GM18499 (cell line): ENCODE results near the gene RNF25.
A peak's percentile ranks its signal among the peaks of the same experiment; 100 is the strongest.
"Not testable (repeated sequence)": the region's sequence is repeated elsewhere in the genome, so short reads cannot be mapped to it uniquely, and the experiment has no call there.

ENCODE experiments used
- ATAC-seq: cut with Tn5 transposase; IDR thresholded peaks from one replicate; pipeline ENCODE4 v1.9.1; 2021; ENCODE audit warnings: moderate number of reproducible peaks; ENCODE audit not compliant: insufficient read depth, unreplicated experiment

The RNF25 gene

DNA sequence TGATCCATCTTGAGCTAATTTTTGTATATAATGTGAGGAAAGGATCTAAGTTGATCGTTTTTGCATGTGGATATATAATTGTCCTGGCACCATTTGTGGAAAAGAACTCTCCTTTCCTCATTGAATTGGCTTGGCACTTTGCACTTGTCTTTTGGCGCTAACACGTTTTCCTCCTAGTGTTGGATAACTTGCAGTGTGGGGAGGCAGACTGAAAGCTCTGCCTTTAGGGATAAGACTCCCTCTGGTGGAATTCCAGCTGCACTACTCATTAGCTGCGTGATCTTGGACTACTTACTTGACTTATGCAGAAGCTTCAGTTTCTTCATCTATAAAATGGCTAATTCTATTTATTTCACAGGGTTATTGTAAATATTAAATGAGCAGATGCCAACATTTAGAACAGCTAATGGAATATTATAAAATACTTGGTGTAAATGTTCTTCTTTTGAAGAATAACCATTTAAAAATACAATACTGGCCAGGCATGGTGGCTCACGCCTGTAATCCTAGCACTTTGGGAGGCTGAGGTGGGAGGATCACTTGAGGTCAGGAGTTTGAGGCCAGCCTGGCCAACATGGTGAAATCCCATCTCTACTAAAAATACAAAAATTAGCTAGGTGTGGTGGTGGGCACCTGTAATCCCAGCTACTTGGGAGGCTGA lies 15.7 kb upstream of the RNF25 start:
- not testable (repeated sequence) for ATAC-seq

DNA sequence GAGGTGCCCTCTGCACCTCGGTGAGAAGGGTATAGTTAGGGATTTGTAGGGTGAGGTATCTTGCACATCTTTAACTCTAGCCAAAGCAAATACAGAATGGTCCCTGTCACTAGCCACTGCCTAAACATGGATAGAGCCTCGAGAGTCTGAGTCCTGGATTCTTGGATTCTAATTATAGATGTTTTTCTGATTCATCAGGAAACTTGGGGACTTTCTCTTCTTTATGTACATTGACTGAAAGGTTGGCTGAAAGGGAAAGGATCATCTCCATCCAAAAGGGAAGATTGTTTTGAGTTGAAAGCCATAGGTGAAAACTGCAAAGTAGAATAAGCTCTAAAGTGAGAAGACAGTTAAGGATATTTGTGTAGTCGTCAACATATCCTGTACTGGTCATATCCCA lies 8.3 kb upstream of the RNF25 start:
- ATAC-seq: no peak

DNA sequence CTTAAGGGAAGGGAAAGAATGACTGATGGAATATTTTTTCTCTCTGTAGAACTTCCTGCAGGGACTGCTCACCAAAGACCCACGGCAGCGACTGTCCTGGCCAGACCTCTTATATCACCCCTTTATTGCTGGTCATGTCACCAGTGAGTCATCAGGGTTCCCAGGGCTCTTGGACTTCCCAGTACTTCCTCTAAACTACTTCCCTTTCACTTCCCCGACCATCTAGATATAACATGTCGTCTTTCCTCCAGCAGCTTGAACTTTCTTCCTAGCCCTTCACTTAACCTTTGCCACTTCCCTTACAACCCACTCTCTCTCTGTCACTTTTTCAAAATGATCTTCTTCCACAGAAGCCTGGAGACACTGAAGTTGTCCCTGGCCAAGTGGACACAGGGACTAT lies 7.3 kb upstream of the RNF25 start:
- no peak for ATAC-seq

DNA sequence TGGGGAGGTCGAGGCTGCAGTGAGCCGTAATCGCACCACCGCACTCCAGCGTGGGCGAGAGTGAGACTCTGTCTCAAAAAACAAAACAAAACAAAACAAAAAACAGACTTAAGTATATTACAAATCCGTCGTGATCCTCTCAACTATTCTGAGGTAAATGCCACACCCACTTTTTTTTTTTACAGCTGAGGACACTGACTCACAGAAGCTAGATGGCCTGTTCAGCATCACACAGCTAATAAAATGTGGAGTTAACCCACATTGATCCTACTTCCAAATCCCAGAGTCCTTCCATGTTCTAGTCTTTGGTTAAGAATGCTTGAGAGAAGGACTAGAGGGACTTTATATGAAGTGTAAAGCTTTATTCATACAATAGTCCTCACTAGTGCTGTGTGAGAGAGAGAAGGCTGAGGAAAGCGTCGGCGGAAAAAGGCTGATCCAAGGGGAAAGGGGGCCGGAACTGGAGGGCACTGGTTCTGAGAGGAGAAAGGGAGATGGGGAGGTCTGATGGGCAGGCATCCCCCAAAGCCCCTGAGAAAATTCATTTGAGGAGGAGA lies 627 bp downstream of the RNF25 start:
- ATAC-seq: no peak

DNA sequence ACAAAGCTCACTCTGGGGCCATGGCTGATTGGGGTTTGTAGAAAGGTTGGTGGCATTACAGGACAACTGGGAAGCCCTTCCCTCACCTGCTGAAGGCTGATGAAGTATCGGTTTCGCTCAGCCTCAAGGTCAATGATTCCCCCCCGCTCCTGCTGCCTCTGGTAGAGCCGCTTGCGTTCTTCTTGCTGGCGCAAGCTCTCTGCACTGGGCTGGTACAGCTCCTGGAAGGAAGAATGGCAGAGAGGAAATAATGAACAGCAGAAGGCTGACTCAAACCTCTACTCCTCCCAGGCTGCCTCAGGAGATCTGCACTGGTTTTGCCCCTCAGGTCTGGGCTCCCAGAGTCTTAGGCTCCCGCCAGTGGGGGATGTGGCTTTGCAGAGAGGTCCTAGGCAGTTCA lies 7.1 kb downstream of the RNF25 start:
- ATAC-seq: no peak

DNA sequence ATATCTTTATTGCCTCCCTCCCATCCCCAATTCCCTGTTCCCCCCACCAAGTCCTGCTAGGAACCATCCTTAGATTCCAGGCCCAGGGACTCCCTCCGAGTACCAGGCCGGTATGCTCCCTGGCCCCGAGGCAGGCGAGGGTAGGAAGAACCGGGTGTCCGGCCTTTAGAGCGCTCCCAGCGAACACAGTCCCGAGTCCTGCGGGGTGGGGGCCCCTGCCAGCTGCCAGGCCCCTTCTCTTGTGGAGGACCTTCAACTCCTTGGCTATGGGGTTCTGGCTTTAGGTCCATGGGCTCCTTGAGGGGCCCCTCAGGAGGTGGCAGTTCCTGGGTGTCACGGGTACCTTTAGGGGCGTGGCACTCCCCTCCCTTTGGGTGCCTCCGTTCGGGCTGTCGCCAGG lies 7.9 kb downstream of the RNF25 start:
- ATAC-seq: no peak

DNA sequence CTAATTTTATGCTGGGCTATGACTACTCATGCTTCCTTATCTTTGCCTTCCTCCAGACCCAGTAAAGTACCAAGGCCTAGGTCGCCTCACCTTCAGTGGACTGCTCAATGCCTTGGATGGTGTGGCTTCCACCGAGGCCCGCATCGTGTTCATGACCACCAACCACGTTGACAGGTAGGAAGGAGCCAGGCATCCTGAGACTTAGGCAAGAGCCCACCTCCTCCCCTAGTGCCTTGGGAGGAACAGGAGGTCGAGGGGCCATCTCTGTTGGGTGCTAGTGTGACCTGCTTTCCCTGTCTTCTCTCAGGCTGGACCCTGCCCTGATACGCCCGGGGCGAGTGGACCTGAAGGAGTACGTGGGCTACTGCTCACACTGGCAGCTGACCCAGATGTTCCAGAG lies 9.0 kb downstream of the RNF25 start:
- ATAC-seq: no peak

DNA sequence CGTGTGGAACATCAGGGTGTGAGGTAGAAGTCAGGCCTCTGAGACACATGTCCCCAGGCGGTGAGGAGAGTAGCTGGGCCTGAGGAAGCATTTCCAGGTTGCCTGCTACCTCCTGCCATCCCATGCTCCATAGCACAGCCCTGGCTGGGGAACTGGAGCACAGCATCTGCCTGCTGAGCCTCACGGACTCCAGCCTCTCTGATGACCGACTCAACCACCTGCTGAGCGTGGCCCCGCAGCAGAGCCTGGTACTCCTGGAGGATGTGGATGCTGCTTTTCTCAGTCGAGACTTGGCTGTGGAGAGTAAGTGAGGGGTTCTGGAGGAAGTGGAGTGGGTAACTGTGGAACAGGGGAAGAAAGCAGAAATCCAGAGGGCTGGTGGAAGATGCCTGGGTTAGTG lies 9.4 kb downstream of the RNF25 start:
- no peak for ATAC-seq

DNA sequence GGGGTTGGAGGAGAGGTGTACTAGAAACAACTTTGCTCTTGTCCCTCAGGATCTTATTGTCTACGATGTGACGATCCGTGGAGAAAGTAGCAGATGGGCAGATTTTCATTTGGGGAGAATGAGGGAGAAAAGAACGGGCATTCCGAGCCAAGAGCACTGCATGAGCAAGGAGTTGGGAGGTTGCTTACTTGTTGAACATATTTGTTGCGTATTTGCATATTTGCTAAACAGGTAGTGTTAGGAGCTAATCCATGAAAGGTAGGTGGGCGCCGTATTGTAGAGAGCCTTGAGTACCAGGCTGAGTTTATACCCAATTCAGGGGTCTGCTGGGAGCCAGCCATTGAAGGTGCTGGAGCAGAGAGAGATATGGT lies 11.8 kb downstream of the RNF25 start:
- ATAC-seq: no peak

DNA sequence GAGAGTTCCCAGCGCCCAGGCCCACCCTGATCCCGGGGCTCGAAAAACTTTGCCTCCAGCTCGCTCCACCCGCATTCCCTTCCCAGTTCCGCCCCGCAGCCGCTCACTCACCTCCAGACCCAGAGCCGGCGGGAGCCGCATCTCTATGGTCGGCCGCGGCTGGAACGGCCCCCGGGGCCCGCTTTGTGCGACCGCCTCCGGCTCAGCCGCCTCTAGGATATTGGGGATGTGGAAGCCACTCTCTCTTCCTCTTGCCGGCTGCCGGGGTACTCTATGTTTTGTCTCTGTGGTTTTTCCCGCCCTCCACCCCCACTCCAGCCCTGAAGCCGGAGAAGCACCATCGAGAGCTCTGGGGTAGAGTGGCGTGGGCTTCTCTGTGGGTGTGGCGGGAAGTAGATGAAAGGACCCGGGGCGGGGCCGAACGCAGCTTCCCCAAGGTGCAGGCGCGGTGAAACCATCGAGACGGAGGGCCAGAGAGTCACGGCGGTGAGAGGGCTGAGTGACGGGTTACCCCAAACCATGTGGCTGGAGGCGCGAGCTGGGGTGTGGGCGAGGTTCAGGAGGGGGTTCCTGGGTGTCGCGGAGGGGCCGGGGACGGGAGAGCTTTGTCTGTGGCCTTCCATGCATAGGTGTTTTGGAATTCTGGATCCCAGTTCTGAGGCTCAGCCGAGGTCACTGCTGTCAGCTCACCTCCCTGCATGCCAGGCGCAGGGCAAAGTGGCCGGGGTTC lies 12.4 kb downstream of the RNF25 start, which contains the start of the genes BCS1L and ZNF142:
Gene BCS1L (plus strand): TSS at position 426 of the 730 bp plus-strand sequence. CDS start 1,305 bp downstream, outside the sequence.
Gene ZNF142 (minus strand): TSS at position 366 of the 730 bp plus-strand sequence. CDS start 3,194 bp downstream, outside the sequence.
- ATAC-seq: peak; percentile 43

DNA sequence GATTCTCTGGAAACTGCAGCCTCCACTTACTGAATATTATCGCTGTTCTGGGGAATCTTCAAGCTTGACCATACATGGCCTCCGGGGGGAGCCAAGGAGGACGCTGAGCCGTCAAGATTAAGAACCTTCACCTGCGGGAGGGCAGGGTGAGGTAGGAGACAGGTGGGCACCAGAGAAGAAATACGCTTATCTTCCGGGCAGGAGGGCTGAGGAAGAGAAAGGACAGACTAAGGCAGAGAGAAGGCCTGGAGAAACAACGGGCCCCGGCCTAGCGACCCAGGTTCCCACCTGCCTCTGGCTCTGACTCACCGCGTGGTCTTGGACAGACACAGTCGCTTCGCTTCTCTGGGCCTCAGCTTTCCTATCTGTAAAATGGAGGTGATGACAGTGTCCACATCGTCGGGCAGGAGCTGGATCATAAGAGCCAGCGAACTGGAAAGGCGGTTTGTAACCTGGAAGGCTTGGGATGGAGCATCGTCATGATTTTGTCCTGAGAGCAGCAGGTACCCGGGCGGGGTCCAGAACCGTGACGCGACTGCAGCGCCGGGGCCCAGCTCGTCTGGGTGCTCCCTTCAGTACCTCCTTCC lies 13.0 kb downstream of the RNF25 start:
- peak; percentile 49 for ATAC-seq

DNA sequence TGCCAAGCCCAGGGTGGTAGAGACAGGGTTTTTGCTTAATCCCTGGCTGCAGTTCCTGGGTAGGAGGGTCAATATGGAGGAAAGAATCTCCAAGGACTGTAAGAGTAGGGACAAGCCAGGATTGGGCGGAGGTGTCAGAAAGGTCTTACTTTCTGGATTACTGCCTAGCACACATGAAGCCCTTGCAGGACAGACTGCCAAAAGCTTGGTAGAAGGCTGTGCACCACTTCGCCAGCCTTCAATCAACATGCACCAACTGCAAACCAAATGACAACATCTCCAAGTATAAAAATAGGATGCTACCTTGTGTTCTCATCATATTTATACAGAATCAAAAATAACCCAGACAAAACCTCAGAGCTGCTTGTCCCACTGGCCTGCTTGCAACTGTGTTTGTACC lies 16.1 kb downstream of the RNF25 start:
- ATAC-seq: no peak

DNA sequence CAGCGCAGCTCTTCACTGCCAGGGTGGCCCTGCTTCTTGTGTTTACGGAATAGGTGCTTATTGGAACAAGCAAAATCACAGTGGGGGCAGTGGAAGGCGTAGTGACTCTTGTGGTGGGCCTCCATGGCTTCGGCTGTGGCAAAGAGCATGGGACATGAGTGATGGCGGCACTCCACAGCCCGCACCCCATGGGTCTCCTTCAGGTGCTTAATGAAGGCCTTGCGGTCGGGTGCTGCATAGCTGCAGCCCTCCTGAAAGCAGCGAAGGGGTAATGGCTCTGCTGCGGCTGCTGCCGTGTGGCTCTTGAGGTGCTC lies 23.1 kb downstream of the RNF25 start:
- ATAC-seq: no peak

DNA sequence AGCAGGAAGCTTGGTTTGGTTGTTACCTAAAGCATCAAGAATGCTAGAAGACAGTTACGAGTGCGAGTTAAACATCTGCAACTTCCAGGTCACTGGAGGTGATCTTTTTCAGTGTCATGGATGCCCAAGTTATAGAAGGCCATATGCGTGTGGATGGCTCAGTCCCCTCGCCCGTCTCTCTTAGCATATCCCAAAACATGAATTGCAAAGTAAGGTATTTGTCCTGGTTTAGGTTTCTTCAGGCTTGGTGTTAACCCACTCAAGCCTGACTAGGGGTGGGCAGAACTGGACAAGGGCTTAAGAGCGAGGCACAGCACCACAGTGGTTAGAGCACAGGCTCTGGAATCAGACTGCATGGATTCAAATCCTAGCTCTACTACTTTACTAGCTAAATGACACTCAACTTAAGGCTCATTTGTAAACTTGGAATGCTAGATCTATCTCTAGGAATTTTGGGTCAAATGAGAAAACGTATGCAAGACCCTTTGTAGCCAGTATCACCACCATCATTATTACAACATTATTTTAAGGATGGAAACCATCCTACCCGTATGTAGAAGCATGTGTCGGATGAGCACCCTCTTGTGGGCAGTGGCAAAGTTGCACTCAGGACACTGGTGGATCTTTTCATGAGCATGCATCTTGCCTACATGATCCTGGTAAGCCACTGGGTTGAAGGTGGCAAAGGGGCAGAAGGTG lies 23.6 kb downstream of the RNF25 start:
- no peak for ATAC-seq

DNA sequence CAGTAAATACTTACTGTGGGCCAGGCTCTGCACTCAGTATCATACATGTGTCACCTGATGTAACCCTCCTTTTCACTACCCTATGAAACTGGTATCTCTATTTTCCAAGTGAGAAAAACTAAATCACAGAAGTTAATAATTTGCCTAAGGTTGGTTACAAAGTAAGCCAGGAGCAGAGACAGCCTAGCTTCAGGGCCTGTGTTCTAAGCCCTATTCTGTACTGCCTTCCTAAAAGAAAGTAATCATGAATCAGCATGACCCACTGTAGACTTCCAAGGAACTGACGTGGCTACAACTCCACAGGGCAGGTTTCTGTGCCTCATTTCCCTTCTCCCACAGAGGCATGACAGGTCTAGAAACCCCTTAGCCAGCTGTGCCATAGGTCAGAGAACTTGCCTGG lies 26.7 kb downstream of the RNF25 start:
- ATAC-seq: no peak

DNA sequence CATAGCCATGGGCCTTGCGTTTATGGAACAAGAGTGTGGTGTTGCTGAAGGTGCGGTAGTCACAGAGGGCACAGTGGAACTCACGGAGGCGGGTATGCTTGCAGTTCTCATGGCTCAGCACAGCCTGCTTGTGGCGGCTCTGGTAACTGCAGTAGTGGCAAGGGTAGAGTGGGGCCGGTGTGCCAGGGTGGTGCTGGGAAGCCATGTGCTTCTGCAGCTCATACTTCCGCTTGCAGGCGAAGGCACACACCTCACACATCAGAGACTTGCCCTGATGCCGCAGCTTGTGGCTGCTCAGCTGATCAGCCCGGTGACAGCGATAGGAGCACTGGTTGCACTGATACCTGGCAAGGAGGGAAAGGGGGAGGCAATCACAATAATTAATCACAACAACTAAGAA lies 27.1 kb downstream of the RNF25 start:
- no peak for ATAC-seq

DNA sequence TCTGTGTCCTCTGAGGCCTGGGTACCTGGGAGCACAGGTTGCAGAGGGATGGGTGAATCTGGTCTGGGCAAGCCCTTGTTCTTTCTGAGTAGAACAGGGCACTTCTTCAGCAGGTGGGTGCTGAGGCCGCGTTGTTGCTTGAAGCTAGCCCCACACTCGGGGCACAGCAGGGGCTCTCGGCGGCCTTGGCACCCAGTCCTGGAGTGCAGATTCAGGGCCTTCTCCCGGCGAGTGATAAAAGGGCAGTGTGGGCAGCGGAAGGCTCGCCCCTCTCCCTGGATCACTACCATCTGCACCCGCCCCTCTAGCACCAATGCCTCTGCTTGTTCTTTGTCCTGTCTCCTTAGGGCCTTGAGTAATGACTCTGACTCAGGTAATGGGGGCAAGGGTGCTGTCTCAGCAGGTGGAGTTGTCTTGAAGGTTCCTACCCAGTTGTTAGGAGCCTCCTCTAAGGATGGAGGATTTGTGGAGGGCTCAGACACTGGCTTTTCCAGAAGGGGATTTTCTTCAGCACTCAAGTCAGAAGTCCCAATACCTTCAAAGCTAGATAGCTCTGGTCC lies 28.0 kb downstream of the RNF25 start:
- no peak for ATAC-seq

DNA sequence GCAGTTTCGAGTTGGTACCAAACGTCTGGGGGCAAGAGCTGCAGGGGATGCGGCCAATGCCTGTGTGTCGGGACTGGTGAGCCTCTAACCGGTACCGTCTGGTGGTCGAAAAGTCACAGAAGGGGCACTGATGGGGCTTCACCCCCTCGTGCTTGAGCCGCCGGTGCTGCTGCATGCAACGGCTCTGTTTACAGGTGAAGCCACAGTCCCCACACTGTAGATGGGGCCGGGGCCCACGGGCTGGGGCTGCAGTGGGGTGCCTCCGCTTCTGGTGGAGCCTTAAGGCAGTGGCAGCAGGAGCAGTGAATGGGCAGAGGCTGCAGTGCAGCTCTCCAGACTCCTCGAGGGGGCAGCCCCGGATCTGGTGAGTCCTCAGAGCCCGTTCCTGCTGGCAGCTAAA lies 29.0 kb downstream of the RNF25 start:
- no peak for ATAC-seq

DNA sequence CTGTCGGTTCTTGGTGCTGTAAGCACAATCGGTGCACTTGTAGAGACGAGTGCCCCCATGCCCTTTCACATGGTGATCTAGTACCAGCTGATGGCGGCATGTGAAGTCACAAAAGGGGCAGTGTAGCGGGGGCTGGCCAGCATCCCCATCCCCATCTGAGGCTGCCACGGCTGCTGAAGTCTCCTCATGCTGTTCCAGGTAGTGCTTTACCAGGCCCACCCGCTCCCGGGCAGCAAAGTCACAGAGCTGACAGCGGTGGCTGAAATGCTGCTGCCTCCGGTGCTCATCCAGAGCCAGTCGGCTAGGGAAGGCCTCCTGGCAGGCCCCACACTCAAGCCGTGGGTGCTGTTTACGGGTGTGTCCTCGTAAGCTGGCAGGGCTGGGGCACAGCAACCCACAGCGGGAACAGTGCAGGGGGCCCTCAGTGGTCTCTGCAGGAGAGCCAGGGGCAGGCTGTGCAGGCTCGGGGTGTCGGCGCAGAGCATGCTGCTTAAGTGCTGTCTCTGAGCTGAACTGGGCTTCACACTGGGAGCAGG lies 29.6 kb downstream of the RNF25 start:
- no peak for ATAC-seq

DNA sequence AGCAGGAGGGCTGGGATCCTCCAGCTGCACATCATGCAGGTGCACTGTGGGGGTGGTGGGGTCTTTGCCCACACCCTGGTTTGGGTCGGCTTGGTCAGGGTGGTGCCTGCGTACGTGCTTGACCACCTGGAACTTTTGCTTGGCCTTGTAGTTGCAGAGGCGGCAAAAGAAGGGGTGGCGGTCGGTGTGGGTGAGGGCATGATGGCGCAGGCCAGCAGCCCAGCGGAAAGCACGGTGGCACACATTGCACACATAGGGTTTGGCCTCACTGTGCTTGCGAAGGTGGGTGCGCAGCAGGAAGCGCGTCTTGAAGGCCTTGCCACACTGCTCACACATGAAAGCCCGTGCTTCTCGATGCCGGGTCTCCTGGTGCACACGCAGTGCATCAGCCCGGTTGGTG lies 33.4 kb downstream of the RNF25 start:
- no peak for ATAC-seq
